GM23338 (cell line): ENCODE results near the gene SCYGR1. TPM values are rescaled to one million over a fixed set of nuclear protein-coding genes. Genes with fewer than 3 reads are reported as not detected.

ENCODE experiments used
- ATAC-seq: fragments of 200-7000 bp; cut with Tn5 transposase; 3 replicates; pipeline ENCODE4 v1.9.1; 2020
- DNase-seq: peaks from one replicate; pipeline ENCODE4 v3.0.0-alpha.2; 2015; ENCODE audit warnings: low spot score
- H2AFZ ChIP-seq: fragments of 200-600 bp; sonication (generic); 2 replicates; pipeline ENCODE4 v1.8.0; 2016; ENCODE audit warnings: antibody characterized with exemption, mild to moderate bottlenecking, moderate library complexity
- H3F3A ChIP-seq: fragments of 200-600 bp; sonication (generic); replicated peaks from 2 replicates; pipeline ENCODE4 v1.8.0; 2017; ENCODE audit warnings: antibody characterized with exemption, mixed run types, low read depth
- H3K27ac ChIP-seq: fragments of 200-600 bp; sonication (generic); 2 replicates; pipeline ENCODE4 v1.6.1; 2016; ENCODE audit warnings: low read depth
- H3K27me3 ChIP-seq: fragments of 200-600 bp; sonication (generic); 2 replicates; pipeline ENCODE4 v1.8.0; 2016; ENCODE audit warnings: mild to moderate bottlenecking, mixed run types, moderate library complexity; ENCODE audit not compliant: insufficient read depth
- H3K36me3 ChIP-seq: fragments of 200-600 bp; sonication (generic); 2 replicates; pipeline ENCODE4 v1.8.0; 2016; ENCODE audit warnings: mild to moderate bottlenecking; ENCODE audit not compliant: insufficient read depth
- H3K4me1 ChIP-seq: fragments of 200-600 bp; sonication (generic); 2 replicates; pipeline ENCODE4 v1.8.0; 2016; ENCODE audit warnings: mild to moderate bottlenecking, moderate library complexity; ENCODE audit not compliant: insufficient read depth
- H3K4me2 ChIP-seq: fragments of 200-600 bp; sonication (generic); 2 replicates; pipeline ENCODE4 v1.7.1; 2017; ENCODE audit warnings: mixed run types
- H3K4me3 ChIP-seq: fragments of 200-600 bp; sonication (generic); 2 replicates; pipeline ENCODE4 v1.6.1; 2016; ENCODE audit warnings: mixed run types
- H3K79me2 ChIP-seq: fragments of 200-600 bp; sonication (generic); replicated peaks from 2 replicates; pipeline ENCODE4 v1.8.0; 2017; ENCODE audit warnings: mild to moderate bottlenecking; ENCODE audit not compliant: insufficient read depth
- H3K9me2 ChIP-seq: fragments of 200-600 bp; sonication (generic); 2 replicates; pipeline ENCODE4 v1.8.0; 2017; ENCODE audit not compliant: insufficient read depth
- H4K20me1 ChIP-seq: fragments of 200-600 bp; sonication (generic); replicated peaks from 2 replicates; pipeline ENCODE4 v1.8.0; 2017; ENCODE audit warnings: mild to moderate bottlenecking; ENCODE audit not compliant: insufficient read depth
- H3K27ac Mint-ChIP-seq: 2 replicates; pipeline ENCODE4 v1.8.0; 2020; ENCODE audit warnings: inconsistent platforms, mild to moderate bottlenecking, moderate library complexity, mixed read lengths
- H3K27me3 Mint-ChIP-seq: 3 replicates; pipeline ENCODE4 v1.8.0; 2022; ENCODE audit warnings: low read depth, mild to moderate bottlenecking, moderate library complexity, mixed read lengths, inconsistent platforms; ENCODE audit not compliant: insufficient read depth, poor library complexity
- H3K36me3 Mint-ChIP-seq: 3 replicates; pipeline ENCODE4 v1.8.0; 2021; ENCODE audit warnings: low read depth, mild to moderate bottlenecking, inconsistent platforms, moderate library complexity, mixed read lengths
- H3K4me1 Mint-ChIP-seq: 3 replicates; pipeline ENCODE4 v1.8.0; 2020; ENCODE audit warnings: mild to moderate bottlenecking, inconsistent platforms, mixed read lengths
- H3K4me3 Mint-ChIP-seq: 3 replicates; pipeline ENCODE4 v1.8.0; 2021; ENCODE audit warnings: moderate library complexity, mild to moderate bottlenecking, inconsistent platforms, mixed read lengths
- H3K9me3 Mint-ChIP-seq: 3 replicates; pipeline ENCODE4 v1.8.0; 2020; ENCODE audit warnings: moderate library complexity, mild to moderate bottlenecking, inconsistent platforms, mixed read lengths
- CREB1 ChIP-seq: fragments of 250-450 bp; sonication (Bioruptor Pico); IDR thresholded peaks from 2 replicates; pipeline ENCODE4 v1.5.0; 2020; ENCODE audit warnings: low read depth, mild to moderate bottlenecking, moderate library complexity
- EZH2 ChIP-seq: fragments of 200-600 bp; sonication (generic); IDR thresholded peaks from one replicate; pipeline ENCODE4 v1.8.0; 2017; ENCODE audit warnings: antibody characterized with exemption, mild to moderate bottlenecking, low read depth; ENCODE audit not compliant: unreplicated experiment
- NANOG ChIP-seq: IDR thresholded peaks from 2 replicates; pipeline ENCODE4 v1.6.1; 2016; ENCODE audit warnings: antibody characterized with exemption, borderline replicate concordance
- STAT1 ChIP-seq: IDR thresholded peaks from one replicate; pipeline ENCODE4 v1.6.1; 2016; ENCODE audit warnings: antibody characterized with exemption; ENCODE audit not compliant: unreplicated experiment
- ZNF114 ChIP-seq: fragments of 250-450 bp; sonication (Bioruptor Pico); IDR thresholded peaks from 2 replicates; pipeline ENCODE4 v1.5.0; 2020; ENCODE audit warnings: mild to moderate bottlenecking, moderate library complexity
- ZNF331 ChIP-seq: fragments of 250-450 bp; sonication (Bioruptor Pico); IDR thresholded peaks from 2 replicates; pipeline ENCODE4 v1.5.0; 2020; ENCODE audit warnings: low read depth, mild to moderate bottlenecking, moderate library complexity
- polyA plus RNA-seq: library from polyadenylated mRNA; unstranded; fragments of >200 nt; fragmentation: Nextera tagmentation; extraction: Ambion mirVana; gene quantifications from 2 replicates; pipeline ENCODE4 v1.2.1, GENCODE V29; 2016
- total RNA-seq: library from RNA; depleted of rRNA; stranded (reverse); fragments of >200 nt; shearing (Covaris generic); gene quantifications from 2 replicates; pipeline ENCODE4 v1.2.3, GENCODE V29; 2014
- TF ChIP-seq, protein P1 (sequence below): IDR thresholded peaks from 2 replicates; pipeline ENCODE4 v1.6.1; 2016; ENCODE audit warnings: antibody characterized with exemption
- TF ChIP-seq, protein P2 (sequence below), 2 experiments: fragments of 200-600 bp in 1 of 2; sonication (generic) in 1 of 2; conservative IDR thresholded peaks; 2 replicates each; pipeline versions ENCODE4 v1.5.1 to v1.6.1; 2016 to 2017; ENCODE audit warnings: antibody characterized with exemption in 2 of 2, low read depth in 2 of 2, mild to moderate bottlenecking in 2 of 2, moderate library complexity in 1 of 2
- TF ChIP-seq, protein P3 (sequence below): fragments of 250-450 bp; sonication (Bioruptor Pico); IDR thresholded peaks from 2 replicates; pipeline ENCODE4 v1.5.0; 2020; ENCODE audit warnings: mild to moderate bottlenecking, moderate library complexity

Gene SCYGR1
- total and polyA plus RNA-seq, 2 experiments from 2014 or later, result not detected

GRCh38 chr2:227398684-227399670 is 11.2 kb upstream of the SCYGR1 start:
- no peaks in the 10 kb centered on the region for H3K27me3 ChIP-seq
- H3K4me3 ChIP-seq, result no peak overlapping the region
- H3K36me3 ChIP-seq, result no peaks in the 10 kb centered on the region
- Mint-ChIP-seq H3K4me3 (no peak overlapping the region), H3K27ac (no peak overlapping the region), H3K9me3 (peaks cover 4% of the 10 kb centered on the region; the same call in 1 of the 3 replicates), H3K27me3 (peaks cover 4% of the 10 kb centered on the region), H3K4me1 (peaks cover 3% of the 10 kb centered on the region; the same call in 1 of the 3 replicates), H3K36me3 (no peaks in the 10 kb centered on the region; the same call in 2 of the 3 replicates)
- ATAC-seq, result no peak
- TF ChIP-seq, protein P1, sequence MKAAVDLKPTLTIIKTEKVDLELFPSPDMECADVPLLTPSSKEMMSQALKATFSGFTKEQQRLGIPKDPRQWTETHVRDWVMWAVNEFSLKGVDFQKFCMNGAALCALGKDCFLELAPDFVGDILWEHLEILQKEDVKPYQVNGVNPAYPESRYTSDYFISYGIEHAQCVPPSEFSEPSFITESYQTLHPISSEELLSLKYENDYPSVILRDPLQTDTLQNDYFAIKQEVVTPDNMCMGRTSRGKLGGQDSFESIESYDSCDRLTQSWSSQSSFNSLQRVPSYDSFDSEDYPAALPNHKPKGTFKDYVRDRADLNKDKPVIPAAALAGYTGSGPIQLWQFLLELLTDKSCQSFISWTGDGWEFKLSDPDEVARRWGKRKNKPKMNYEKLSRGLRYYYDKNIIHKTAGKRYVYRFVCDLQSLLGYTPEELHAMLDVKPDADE, result no peak
- TF ChIP-seq ZNF331, result no peak
- TF ChIP-seq, protein P2, sequence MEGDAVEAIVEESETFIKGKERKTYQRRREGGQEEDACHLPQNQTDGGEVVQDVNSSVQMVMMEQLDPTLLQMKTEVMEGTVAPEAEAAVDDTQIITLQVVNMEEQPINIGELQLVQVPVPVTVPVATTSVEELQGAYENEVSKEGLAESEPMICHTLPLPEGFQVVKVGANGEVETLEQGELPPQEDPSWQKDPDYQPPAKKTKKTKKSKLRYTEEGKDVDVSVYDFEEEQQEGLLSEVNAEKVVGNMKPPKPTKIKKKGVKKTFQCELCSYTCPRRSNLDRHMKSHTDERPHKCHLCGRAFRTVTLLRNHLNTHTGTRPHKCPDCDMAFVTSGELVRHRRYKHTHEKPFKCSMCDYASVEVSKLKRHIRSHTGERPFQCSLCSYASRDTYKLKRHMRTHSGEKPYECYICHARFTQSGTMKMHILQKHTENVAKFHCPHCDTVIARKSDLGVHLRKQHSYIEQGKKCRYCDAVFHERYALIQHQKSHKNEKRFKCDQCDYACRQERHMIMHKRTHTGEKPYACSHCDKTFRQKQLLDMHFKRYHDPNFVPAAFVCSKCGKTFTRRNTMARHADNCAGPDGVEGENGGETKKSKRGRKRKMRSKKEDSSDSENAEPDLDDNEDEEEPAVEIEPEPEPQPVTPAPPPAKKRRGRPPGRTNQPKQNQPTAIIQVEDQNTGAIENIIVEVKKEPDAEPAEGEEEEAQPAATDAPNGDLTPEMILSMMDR (conservative IDR thresholded peaks at IDR 0.05; ENCODE audit: low read depth in 2 of 2), result no peak
- TF ChIP-seq ZNF114 (CRISPR knock-in tag), result no peak
- no peak for TF ChIP-seq CREB1 (CRISPR knock-in tag)
- TF ChIP-seq, protein P3, sequence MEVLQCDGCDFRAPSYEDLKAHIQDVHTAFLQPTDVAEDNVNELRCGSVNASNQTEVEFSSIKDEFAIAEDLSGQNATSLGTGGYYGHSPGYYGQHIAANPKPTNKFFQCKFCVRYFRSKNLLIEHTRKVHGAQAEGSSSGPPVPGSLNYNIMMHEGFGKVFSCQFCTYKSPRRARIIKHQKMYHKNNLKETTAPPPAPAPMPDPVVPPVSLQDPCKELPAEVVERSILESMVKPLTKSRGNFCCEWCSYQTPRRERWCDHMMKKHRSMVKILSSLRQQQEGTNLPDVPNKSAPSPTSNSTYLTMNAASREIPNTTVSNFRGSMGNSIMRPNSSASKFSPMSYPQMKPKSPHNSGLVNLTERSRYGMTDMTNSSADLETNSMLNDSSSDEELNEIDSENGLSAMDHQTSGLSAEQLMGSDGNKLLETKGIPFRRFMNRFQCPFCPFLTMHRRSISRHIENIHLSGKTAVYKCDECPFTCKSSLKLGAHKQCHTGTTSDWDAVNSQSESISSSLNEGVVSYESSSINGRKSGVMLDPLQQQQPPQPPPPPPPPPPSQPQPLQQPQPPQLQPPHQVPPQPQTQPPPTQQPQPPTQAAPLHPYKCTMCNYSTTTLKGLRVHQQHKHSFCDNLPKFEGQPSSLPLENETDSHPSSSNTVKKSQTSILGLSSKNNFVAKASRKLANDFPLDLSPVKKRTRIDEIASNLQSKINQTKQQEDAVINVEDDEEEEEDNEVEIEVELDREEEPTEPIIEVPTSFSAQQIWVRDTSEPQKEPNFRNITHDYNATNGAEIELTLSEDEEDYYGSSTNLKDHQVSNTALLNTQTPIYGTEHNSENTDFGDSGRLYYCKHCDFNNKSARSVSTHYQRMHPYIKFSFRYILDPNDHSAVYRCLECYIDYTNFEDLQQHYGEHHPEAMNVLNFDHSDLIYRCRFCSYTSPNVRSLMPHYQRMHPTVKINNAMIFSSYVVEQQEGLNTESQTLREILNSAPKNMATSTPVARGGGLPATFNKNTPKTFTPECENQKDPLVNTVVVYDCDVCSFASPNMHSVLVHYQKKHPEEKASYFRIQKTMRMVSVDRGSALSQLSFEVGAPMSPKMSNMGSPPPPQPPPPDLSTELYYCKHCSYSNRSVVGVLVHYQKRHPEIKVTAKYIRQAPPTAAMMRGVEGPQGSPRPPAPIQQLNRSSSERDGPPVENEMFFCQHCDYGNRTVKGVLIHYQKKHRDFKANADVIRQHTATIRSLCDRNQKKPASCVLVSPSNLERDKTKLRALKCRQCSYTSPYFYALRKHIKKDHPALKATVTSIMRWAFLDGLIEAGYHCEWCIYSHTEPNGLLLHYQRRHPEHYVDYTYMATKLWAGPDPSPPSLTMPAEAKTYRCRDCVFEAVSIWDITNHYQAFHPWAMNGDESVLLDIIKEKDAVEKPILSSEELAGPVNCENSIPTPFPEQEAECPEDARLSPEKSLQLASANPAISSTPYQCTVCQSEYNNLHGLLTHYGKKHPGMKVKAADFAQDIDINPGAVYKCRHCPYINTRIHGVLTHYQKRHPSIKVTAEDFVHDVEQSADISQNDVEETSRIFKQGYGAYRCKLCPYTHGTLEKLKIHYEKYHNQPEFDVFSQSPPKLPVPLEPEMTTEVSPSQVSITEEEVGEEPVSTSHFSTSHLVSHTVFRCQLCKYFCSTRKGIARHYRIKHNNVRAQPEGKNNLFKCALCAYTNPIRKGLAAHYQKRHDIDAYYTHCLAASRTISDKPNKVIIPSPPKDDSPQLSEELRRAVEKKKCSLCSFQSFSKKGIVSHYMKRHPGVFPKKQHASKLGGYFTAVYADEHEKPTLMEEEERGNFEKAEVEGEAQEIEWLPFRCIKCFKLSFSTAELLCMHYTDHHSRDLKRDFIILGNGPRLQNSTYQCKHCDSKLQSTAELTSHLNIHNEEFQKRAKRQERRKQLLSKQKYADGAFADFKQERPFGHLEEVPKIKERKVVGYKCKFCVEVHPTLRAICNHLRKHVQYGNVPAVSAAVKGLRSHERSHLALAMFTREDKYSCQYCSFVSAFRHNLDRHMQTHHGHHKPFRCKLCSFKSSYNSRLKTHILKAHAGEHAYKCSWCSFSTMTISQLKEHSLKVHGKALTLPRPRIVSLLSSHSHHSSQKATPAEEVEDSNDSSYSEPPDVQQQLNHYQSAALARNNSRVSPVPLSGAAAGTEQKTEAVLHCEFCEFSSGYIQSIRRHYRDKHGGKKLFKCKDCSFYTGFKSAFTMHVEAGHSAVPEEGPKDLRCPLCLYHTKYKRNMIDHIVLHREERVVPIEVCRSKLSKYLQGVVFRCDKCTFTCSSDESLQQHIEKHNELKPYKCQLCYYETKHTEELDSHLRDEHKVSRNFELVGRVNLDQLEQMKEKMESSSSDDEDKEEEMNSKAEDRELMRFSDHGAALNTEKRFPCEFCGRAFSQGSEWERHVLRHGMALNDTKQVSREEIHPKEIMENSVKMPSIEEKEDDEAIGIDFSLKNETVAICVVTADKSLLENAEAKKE (CRISPR knock-in tag), result no peak
- TF ChIP-seq STAT1, result no peak
- no peak for TF ChIP-seq NANOG
- no peak for TF ChIP-seq EZH2
- H3K79me2 ChIP-seq, result no peaks in the 10 kb centered on the region
- H3K4me2 ChIP-seq, result no peak overlapping the region
- peaks cover 4% of the 10 kb centered on the region for H3K4me1 ChIP-seq
- H4K20me1 ChIP-seq, result no peaks in the 10 kb centered on the region
- H2AFZ ChIP-seq, result no peak overlapping the region
- no peaks in the 10 kb centered on the region for H3F3A ChIP-seq
- H3K27ac ChIP-seq, result no peak overlapping the region
- no peak for DNase-seq
- no peaks in the 10 kb centered on the region for H3K9me2 ChIP-seq
